Psoas muscle (tissue), 8 donors: Measurements from ENCODE around the gene CDKAL1. TPM values are rescaled to one million over a fixed set of nuclear protein-coding genes. Genes with fewer than 3 reads are reported as not detected.

Experiments used
- ATAC-seq, 4 donors: fragments of 200-7000 bp; cut with Tn5 transposase; one replicate each; pipeline ENCODE4 v1.9.1; 2020; ENCODE audit warnings: moderate library complexity in 3 of 4, mild to moderate bottlenecking in 2 of 4
- DNase-seq, 2 donors: peaks; one replicate each; pipeline ENCODE4 v3.0.0-alpha.2; 2020
- H3K27ac ChIP-seq: fragments of 200-600 bp; one replicate; pipeline ENCODE4 v1.8.0; 2022
- H3K27me3 ChIP-seq, 3 donors: fragments of 200-600 bp in 1 of 3; one replicate each; pipeline versions ENCODE4 v1.6.1 to v1.8.0; 2013 to 2022; ENCODE audit warnings: low read length in 2 of 3, mild to moderate bottlenecking in 2 of 3, moderate library complexity in 1 of 3; ENCODE audit not compliant: insufficient read depth in 3 of 3
- H3K36me3 ChIP-seq, 2 donors: fragments of 200-600 bp in 1 of 2; one replicate each; pipeline versions ENCODE4 v1.6.1 to v1.8.0; 2013 to 2022; ENCODE audit warnings: low read depth in 1 of 2, mild to moderate bottlenecking in 1 of 2, moderate library complexity in 1 of 2; ENCODE audit not compliant: insufficient read depth in 1 of 2
- H3K4me1 ChIP-seq: fragments of 200-600 bp; one replicate; pipeline ENCODE4 v1.8.0; 2022
- H3K4me3 ChIP-seq: fragments of 200-600 bp; one replicate; pipeline ENCODE4 v1.8.0; 2022; ENCODE audit warnings: mild to moderate bottlenecking
- H3K9me3 ChIP-seq: fragments of 200-600 bp; one replicate; pipeline ENCODE4 v1.8.0; 2022
- CTCF ChIP-seq: fragments of 200-600 bp; IDR thresholded peaks from one replicate; pipeline ENCODE4 v1.8.0; 2022; ENCODE audit warnings: antibody characterized with exemption
- WGBS, 3 donors: extraction: QIAGEN DNeasy Blood & Tissue Kit; methylation state at CpG; one replicate each; pipeline versions ENCODE4 v1.1.6 to v1.1.7; 2013; 5-methylcytosine and 5-hydroxymethylcytosine counted together
- intact Hi-C, 2 donors: fragments of 100-400 bp; cut with DNase I; formaldehyde crosslinking; loops; one replicate each; pipeline versions ENCODE4 v1.11.0 to v1.14.2; 2022
- polyA plus RNA-seq, 3 donors: library from polyadenylated mRNA; stranded (reverse); fragments of 200-250 nt; gene quantifications; one replicate each; pipeline ENCODE4 v1.2.3, GENCODE V29; 2013
- total RNA-seq, 4 donors: library from RNA; stranded (reverse); fragmentation: NEBNext Ultra II Directional in 2 of 4; extraction: Animal tissue kit (Norgen Biotek cat#: 25700) in 2 of 4; gene quantifications; one replicate each; pipeline versions ENCODE4 v1.2.1 to v1.2.4, GENCODE V29; 2021 to 2023
- donor health status: healthy with polysubstance abuse.
- donor health status: DM: no; HTN: no; CAD: no; lungs with moderate emphysema.
- donor health status: Bipolar disorder and iron deficiency.
- donor health status: healthy.
- donor health status: DM: yes; HTN: yes; CAD: no.
- donor health status: DM: no; HTN: no; CAD: no.
- donor health status: DM: no; HTN: no; CAD: no.
- donor health status: DM: yes; HTN: yes; CAD: no.

Gene CDKAL1
- total and polyA plus RNA-seq, 7 donors, result 4.5 to 16.1 (median 12.9) TPM

DNA sequence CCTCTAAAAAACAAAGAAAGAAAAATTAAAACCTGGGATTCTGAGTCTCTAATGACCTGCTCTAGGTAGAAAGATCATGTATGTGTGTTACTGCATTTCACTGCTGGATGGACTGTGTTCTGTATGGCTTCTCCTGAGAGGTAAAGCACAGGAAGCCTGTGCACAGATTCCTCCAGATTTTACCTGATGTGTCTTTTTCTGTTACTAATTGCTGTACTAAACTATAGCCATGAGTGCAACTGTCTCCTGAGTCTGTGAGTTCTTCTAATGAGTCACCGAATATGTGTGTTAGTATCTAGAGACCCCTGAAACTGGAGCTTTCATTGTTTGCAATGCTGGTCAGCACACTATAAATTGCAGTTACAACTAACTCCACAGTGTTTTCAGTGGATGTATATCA is 270.8 kb downstream of the CDKAL1 start:
- H3K27me3 ChIP-seq, result no peaks in the 10 kb centered on the region
- ATAC-seq, result no peak
- intact Hi-C loops, result no loop called here
- peaks cover 12% of the 10 kb centered on the region for H3K9me3 ChIP-seq
- no peak overlapping the region for H3K27ac ChIP-seq
- no peaks in the 10 kb centered on the region for H3K4me1 ChIP-seq
- no peak overlapping the region for H3K4me3 ChIP-seq
- H3K36me3 ChIP-seq, result no peaks in the 10 kb centered on the region
- TF ChIP-seq CTCF, result no peak
- 68 to 71% (median 71%) methylated on average over 1 of the region's 1 CpG for WGBS, 3 donors
- no peak for DNase-seq

DNA sequence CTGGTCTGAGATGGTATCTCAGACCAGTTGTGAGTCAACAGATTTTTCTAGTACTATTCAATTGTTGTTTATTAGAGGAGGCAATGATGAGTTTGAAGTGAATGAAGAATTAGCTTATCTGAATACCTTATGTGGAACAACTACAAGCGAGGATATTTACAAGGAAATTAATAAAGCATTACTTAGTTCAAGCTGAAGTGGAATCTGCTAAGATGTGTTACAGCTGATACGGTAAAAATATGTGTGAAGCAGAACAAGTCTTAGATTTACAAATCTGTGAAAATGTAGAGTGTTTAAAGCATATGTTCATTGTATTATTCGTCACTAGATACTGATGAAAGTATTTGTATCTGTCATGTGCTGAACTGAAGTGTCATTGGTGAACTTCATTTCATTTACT is 272.4 kb downstream of the CDKAL1 start:
- no peak overlapping the region for H3K4me3 ChIP-seq
- intact Hi-C loops, result no loop called here
- DNase-seq (no peak), ATAC-seq (no peak)
- no peak for TF ChIP-seq CTCF
- peaks cover 12% of the 10 kb centered on the region for H3K9me3 ChIP-seq
- H3K27ac ChIP-seq, result no peak overlapping the region
- no peaks in the 10 kb centered on the region for H3K27me3 ChIP-seq
- peaks cover 9% of the 10 kb centered on the region for H3K4me1 ChIP-seq
- no peaks in the 10 kb centered on the region for H3K36me3 ChIP-seq
- 71 to 99% (median 98%) methylated on average over 3 of the region's 3 CpGs for WGBS, 3 donors

GRCh38 chr6:20808439-20808838 is 274.2 kb downstream of the CDKAL1 start:
- TF ChIP-seq CTCF, result no peak
- no peak for ATAC-seq
- Histone ChIP-seq H3K27me3 (no peaks in the 10 kb centered on the region), H3K4me1 (peaks cover 9% of the 10 kb centered on the region), H3K36me3 (no peaks in the 10 kb centered on the region), H3K4me3 (no peak overlapping the region), H3K9me3 (peaks cover 12% of the 10 kb centered on the region), H3K27ac (no peak overlapping the region)
- no peak for DNase-seq
- 82 to 88% (median 83%) methylated on average over 2 of the region's 2 CpGs for WGBS, 3 donors
- intact Hi-C loops, result no loop called here

DNA sequence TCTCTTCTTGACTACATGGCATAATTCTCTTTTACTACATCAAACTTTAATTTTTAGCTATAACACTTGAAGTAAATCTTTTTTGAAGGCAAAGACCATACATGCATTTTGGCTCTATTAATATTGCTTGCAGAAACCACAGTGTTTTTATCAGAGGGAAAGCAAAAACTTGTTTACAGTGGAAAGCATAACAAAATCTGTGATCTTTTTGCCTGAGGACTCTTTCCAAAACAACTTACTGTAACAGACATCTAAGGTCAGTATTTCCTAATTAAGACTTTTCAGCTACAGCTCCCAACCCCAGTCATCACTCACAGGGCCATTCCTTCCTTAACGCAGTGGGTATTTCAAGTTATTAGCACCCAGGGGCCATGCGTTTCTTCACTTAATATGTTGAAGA is 274.7 kb downstream of the CDKAL1 start:
- intact Hi-C loops, result no loop called here
- peaks cover 12% of the 10 kb centered on the region for H3K9me3 ChIP-seq
- 43 to 79% (median 59%) methylated on average over 2 of the region's 2 CpGs for whole genome bisulfite sequencing, 3 donors
- H3K27ac ChIP-seq, result no peak overlapping the region
- TF ChIP-seq CTCF, result no peak
- no peaks in the 10 kb centered on the region for H3K27me3 ChIP-seq
- DNase-seq, result no peak
- no peaks in the 10 kb centered on the region for H3K36me3 ChIP-seq
- no peak overlapping the region for H3K4me3 ChIP-seq
- peaks cover 9% of the 10 kb centered on the region for H3K4me1 ChIP-seq
- ATAC-seq, result no peak

DNA sequence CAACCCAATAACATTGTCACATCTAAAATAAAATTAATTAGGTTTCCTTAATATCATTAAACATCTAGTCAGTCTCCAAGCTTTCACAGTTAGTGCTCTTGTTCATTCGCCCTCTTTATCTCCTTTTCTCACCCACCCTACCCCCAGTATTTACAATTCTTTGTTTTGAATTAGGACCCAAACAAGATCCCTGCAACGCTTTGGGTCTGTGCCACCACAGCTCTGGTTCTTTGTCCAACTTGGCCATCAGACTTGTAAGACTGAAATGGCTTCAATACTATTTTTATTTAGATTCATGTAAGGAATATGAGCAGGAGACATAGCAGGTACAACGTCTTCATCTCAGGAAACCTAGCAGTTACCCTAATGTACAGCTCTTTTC is 276.5 kb downstream of the CDKAL1 start:
- ATAC-seq (no peak), DNase-seq (no peak)
- H3K27ac ChIP-seq, result peak overlapping the region; percentile 12
- H3K9me3 ChIP-seq, result peaks cover 11% of the 10 kb centered on the region
- H3K4me3 ChIP-seq, result no peak overlapping the region
- 40 to 65% (median 52%) methylated on average over 3 of the region's 3 CpGs for WGBS, 3 donors
- no peaks in the 10 kb centered on the region for H3K36me3 ChIP-seq
- H3K4me1 ChIP-seq, result peaks cover 9% of the 10 kb centered on the region
- TF ChIP-seq CTCF, result no peak
- no peaks in the 10 kb centered on the region for H3K27me3 ChIP-seq
- intact Hi-C loops, result no loop called here
